Hepatocyte (in vitro differentiated cells): ENCODE measurements around the gene ZNF831. TPM values are rescaled to one million over a fixed set of nuclear protein-coding genes. Genes with fewer than 3 reads are reported as not detected.

Experiments used
- DNase-seq: peaks from one replicate; pipeline ENCODE4 v3.0.0-alpha.2; 2016; ENCODE audit warnings: low spot score
- H2AFZ ChIP-seq: fragments of 200-600 bp; sonication (generic); 2 replicates; pipeline ENCODE4 v1.6.0; 2016; ENCODE audit warnings: antibody characterized with exemption, mild to moderate bottlenecking
- H3K27ac ChIP-seq: fragments of 200-600 bp; sonication (generic); 2 replicates; pipeline ENCODE4 v1.5.1; 2016; ENCODE audit warnings: mild to moderate bottlenecking
- H3K27me3 ChIP-seq: fragments of 200-600 bp; sonication (generic); 2 replicates; pipeline ENCODE4 v1.6.1; 2016
- H3K36me3 ChIP-seq: fragments of 200-600 bp; sonication (generic); replicated peaks from 2 replicates; pipeline ENCODE4 v1.5.1; 2016; ENCODE audit warnings: low read depth; ENCODE audit not compliant: insufficient read depth
- H3K4me1 ChIP-seq: fragments of 200-600 bp; sonication (generic); 2 replicates; pipeline ENCODE4 v1.5.1; 2016; ENCODE audit warnings: mild to moderate bottlenecking, moderate library complexity; ENCODE audit not compliant: insufficient read depth
- H3K4me2 ChIP-seq: fragments of 200-600 bp; sonication (generic); 2 replicates; pipeline ENCODE4 v1.6.0; 2016
- H3K4me3 ChIP-seq: fragments of 200-600 bp; sonication (generic); 2 replicates; pipeline ENCODE4 v1.5.1; 2016; ENCODE audit warnings: mild to moderate bottlenecking
- H3K79me2 ChIP-seq: fragments of 200-600 bp; sonication (generic); 2 replicates; pipeline ENCODE4 v1.6.0; 2017; ENCODE audit warnings: mild to moderate bottlenecking
- H3K9me2 ChIP-seq: fragments of 200-600 bp; sonication (generic); replicated peaks from 2 replicates; pipeline ENCODE4 v1.6.0; 2017; ENCODE audit warnings: mild to moderate bottlenecking; ENCODE audit not compliant: insufficient read depth
- H3K9me3 ChIP-seq: fragments of 200-600 bp; sonication (generic); 2 replicates; pipeline ENCODE4 v1.5.1; 2016; ENCODE audit warnings: low read depth, mild to moderate bottlenecking
- H4K20me1 ChIP-seq: fragments of 200-600 bp; sonication (generic); 2 replicates; pipeline ENCODE4 v1.6.0; 2016; ENCODE audit warnings: mild to moderate bottlenecking; ENCODE audit not compliant: insufficient read depth, poor library complexity, severe bottlenecking
- CTCF ChIP-seq: fragments of 200-600 bp; sonication (generic); IDR thresholded peaks from 2 replicates; pipeline ENCODE4 v1.5.1; 2016; ENCODE audit warnings: antibody characterized with exemption, mild to moderate bottlenecking; ENCODE audit not compliant: poor library complexity
- EZH2 ChIP-seq: fragments of 200-600 bp; sonication (generic); IDR thresholded peaks from 2 replicates; pipeline ENCODE4 v1.6.1; 2016; ENCODE audit warnings: antibody characterized with exemption, mild to moderate bottlenecking, borderline replicate concordance
- EZH2phosphoT487 ChIP-seq: fragments of 200-600 bp; sonication (generic); IDR thresholded peaks from one replicate; pipeline ENCODE4 v1.6.1; 2018; ENCODE audit warnings: antibody characterized with exemption, mild to moderate bottlenecking, low read depth, moderate library complexity; ENCODE audit not compliant: unreplicated experiment, severe bottlenecking
- WGBS: methylation state at CpG from one replicate; pipeline ENCODE4 v1.1.6; 2016; ENCODE audit warnings: low lambda C conversion rate; ENCODE audit errors: missing lambda C conversion rate; 5-methylcytosine and 5-hydroxymethylcytosine counted together
- polyA plus RNA-seq: library from polyadenylated mRNA; unstranded; fragments of >200 nt; fragmentation: Nextera tagmentation; extraction: Ambion mirVana; gene quantifications from 2 replicates; pipeline ENCODE4 v1.2.1, GENCODE V29; 2016
- total RNA-seq: library from RNA; depleted of rRNA; stranded (reverse); fragments of >200 nt; gene quantifications from 2 replicates; pipeline ENCODE4 v1.2.3, GENCODE V29; 2014

The ZNF831 gene
- total and polyA plus RNA-seq, 2 experiments from 2014 or later: not detected

- Histone ChIP-seq H4K20me1 (no peaks in the 10 kb centered on the region), H2AFZ (no peak overlapping the region), H3K9me3 (no peaks in the 10 kb centered on the region), H3K79me2 (no peaks in the 10 kb centered on the region), H3K4me3 (no peak overlapping the region), H3K9me2 (no peaks in the 10 kb centered on the region), H3K4me2 (no peak overlapping the region), H3K36me3 (no peaks in the 10 kb centered on the region), H3K27ac (no peak overlapping the region), H3K27me3 (no peaks in the 10 kb centered on the region), H3K4me1 (peaks cover 8% of the 10 kb centered on the region)
- TF ChIP-seq CTCF: no peak
- no peak for TF ChIP-seq EZH2
- no peak for TF ChIP-seq EZH2phosphoT487
- DNase-seq: no peak
- 83% methylated on average over 17 of the region's 17 CpGs for WGBS
These were observed 9.2 kb upstream of the ZNF831 start for GRCh38 chr20:59154317-59155013.

- TF ChIP-seq CTCF: no peak
- no peak for TF ChIP-seq EZH2phosphoT487
- no peak for TF ChIP-seq EZH2
- Histone ChIP-seq H3K36me3 (no peaks in the 10 kb centered on the region), H3K9me2 (no peaks in the 10 kb centered on the region), H3K79me2 (no peaks in the 10 kb centered on the region), H4K20me1 (no peaks in the 10 kb centered on the region), H3K4me3 (no peak overlapping the region), H3K4me1 (peaks cover 8% of the 10 kb centered on the region), H2AFZ (no peak overlapping the region), H3K27ac (no peak overlapping the region), H3K4me2 (no peak overlapping the region), H3K27me3 (no peaks in the 10 kb centered on the region), H3K9me3 (no peaks in the 10 kb centered on the region)
- 93% methylated on average over 6 of the region's 6 CpGs for WGBS
- no peak for DNase-seq
These were observed 6.6 kb upstream of the ZNF831 start for GRCh38 chr20:59157064-59157463.

- Histone ChIP-seq H3K27me3 (no peaks in the 10 kb centered on the region), H3K36me3 (no peaks in the 10 kb centered on the region), H3K4me2 (no peak overlapping the region), H3K27ac (no peak overlapping the region), H3K9me2 (no peaks in the 10 kb centered on the region), H2AFZ (no peak overlapping the region), H4K20me1 (no peaks in the 10 kb centered on the region), H3K4me3 (no peak overlapping the region), H3K79me2 (no peaks in the 10 kb centered on the region), H3K4me1 (peaks cover 8% of the 10 kb centered on the region), H3K9me3 (no peaks in the 10 kb centered on the region)
- DNase-seq: no peak
- TF ChIP-seq EZH2: no peak
- TF ChIP-seq CTCF: no peak
- TF ChIP-seq EZH2phosphoT487: no peak
These were observed 6.1 kb upstream of the ZNF831 start for GRCh38 chr20:59157531-59157930.

GRCh38 chr20:59157961-59158541 is 5.6 kb upstream of the ZNF831 start:
- H3K4me1 ChIP-seq: peaks cover 8% of the 10 kb centered on the region
- H3K36me3 ChIP-seq: no peaks in the 10 kb centered on the region
- no peaks in the 10 kb centered on the region for H3K9me3 ChIP-seq
- 67% methylated on average over 12 of the region's 12 CpGs for WGBS
- no peak for TF ChIP-seq EZH2phosphoT487
- TF ChIP-seq EZH2: no peak
- no peak for TF ChIP-seq CTCF
- no peak for DNase-seq
- H3K4me3 ChIP-seq: no peak overlapping the region
- H3K27me3 ChIP-seq: no peaks in the 10 kb centered on the region
- no peaks in the 10 kb centered on the region for H3K9me2 ChIP-seq
- H3K79me2 ChIP-seq: no peaks in the 10 kb centered on the region
- H4K20me1 ChIP-seq: no peaks in the 10 kb centered on the region
- H2AFZ ChIP-seq: no peak overlapping the region
- H3K4me2 ChIP-seq: no peak overlapping the region
- H3K27ac ChIP-seq: no peak overlapping the region
